ENCODE results near the gene SMG9. TPM values are rescaled to one million over a fixed set of nuclear protein-coding genes. Genes with fewer than 3 reads are reported as not detected.

SMG9 gene
- total and polyA plus RNA-seq, 2 donors from 2014 or later: 25.1 to 34.6 TPM

GRCh38 chr19:43692385-43692784 is 62.4 kb downstream of the SMG9 start:
- H3K27ac ChIP-seq (ENCODE audit: low read depth in 2 of 2, low read length in 2 of 2): no peak overlapping the region
- no peak for FAIRE-seq
- H3K9me3 ChIP-seq (ENCODE audit: control insufficient read depth in 2 of 3, insufficient read depth in 1 of 3, low read length in 3 of 3): peaks cover 0 to 21% (median 3%) of the 10 kb centered on the region in 3 donors
- no peaks in the 10 kb centered on the region for H3K4me1 ChIP-seq (ENCODE audit: control insufficient read depth in 2 of 3, insufficient read depth in 2 of 3, low read depth in 1 of 3, low read length in 3 of 3)
- H3K36me3 ChIP-seq (ENCODE audit: control insufficient read depth in 2 of 3, insufficient read depth in 3 of 3, low read length in 3 of 3): no peaks in the 10 kb centered on the region
- H3K9ac ChIP-seq (ENCODE audit: low read length in 3 of 3): no peak overlapping the region
- TF ChIP-seq, protein P1, sequence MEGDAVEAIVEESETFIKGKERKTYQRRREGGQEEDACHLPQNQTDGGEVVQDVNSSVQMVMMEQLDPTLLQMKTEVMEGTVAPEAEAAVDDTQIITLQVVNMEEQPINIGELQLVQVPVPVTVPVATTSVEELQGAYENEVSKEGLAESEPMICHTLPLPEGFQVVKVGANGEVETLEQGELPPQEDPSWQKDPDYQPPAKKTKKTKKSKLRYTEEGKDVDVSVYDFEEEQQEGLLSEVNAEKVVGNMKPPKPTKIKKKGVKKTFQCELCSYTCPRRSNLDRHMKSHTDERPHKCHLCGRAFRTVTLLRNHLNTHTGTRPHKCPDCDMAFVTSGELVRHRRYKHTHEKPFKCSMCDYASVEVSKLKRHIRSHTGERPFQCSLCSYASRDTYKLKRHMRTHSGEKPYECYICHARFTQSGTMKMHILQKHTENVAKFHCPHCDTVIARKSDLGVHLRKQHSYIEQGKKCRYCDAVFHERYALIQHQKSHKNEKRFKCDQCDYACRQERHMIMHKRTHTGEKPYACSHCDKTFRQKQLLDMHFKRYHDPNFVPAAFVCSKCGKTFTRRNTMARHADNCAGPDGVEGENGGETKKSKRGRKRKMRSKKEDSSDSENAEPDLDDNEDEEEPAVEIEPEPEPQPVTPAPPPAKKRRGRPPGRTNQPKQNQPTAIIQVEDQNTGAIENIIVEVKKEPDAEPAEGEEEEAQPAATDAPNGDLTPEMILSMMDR (IDR thresholded peaks at IDR 0.05; ENCODE audit: borderline replicate concordance, extremely low read depth, insufficient read depth): no peak
- H3K27me3 ChIP-seq (ENCODE audit: control insufficient read depth, insufficient read depth, low read length): no peaks in the 10 kb centered on the region
- intact Hi-C loops (cut with DNase I): no loop called here
- DNase-seq: no peak
- no peak overlapping the region for H3K4me3 ChIP-seq (ENCODE audit: low read length in 3 of 3)

GRCh38 chr19:43691755-43692154 is 63.0 kb downstream of the SMG9 start:
- no peaks in the 10 kb centered on the region for H3K27me3 ChIP-seq (ENCODE audit: control insufficient read depth, insufficient read depth, low read length)
- FAIRE-seq (no peak), DNase-seq (no peak)
- no peak overlapping the region for H3K27ac ChIP-seq (ENCODE audit: low read depth in 2 of 2, low read length in 2 of 2)
- intact Hi-C loops (cut with DNase I): no loop called here
- H3K36me3 ChIP-seq (ENCODE audit: control insufficient read depth in 2 of 3, insufficient read depth in 3 of 3, low read length in 3 of 3): no peaks in the 10 kb centered on the region
- no peak overlapping the region for H3K9ac ChIP-seq (ENCODE audit: low read length in 3 of 3)
- TF ChIP-seq, protein P1 (IDR thresholded peaks at IDR 0.05; ENCODE audit: borderline replicate concordance, extremely low read depth, insufficient read depth): no peak
- no peak overlapping the region for H3K4me3 ChIP-seq (ENCODE audit: low read length in 3 of 3)
- peaks cover 0 to 21% (median 3%) of the 10 kb centered on the region in 3 donors for H3K9me3 ChIP-seq (ENCODE audit: control insufficient read depth in 2 of 3, insufficient read depth in 1 of 3, low read length in 3 of 3)
- no peaks in the 10 kb centered on the region for H3K4me1 ChIP-seq (ENCODE audit: control insufficient read depth in 2 of 3, insufficient read depth in 2 of 3, low read depth in 1 of 3, low read length in 3 of 3)

DNA sequence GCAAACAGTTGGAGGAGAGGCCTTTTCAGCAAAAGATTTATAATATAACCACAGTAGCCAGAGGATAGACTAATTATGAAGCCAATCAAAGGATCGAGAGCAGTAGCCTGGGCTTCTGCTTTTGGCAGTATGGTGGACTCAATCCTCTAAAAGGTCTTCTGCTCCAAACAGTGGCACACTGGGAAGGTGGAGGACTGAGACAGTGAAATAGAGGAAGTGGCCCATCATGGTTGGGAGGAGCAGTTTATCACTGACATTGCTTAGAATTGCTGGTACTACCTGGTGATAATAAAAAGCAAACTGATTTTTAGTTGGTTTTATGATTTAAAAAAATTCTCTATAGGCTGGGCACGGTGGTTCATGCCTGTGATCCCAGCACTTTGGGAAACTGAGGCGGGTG is 63.9 kb downstream of the SMG9 start:
- H3K9me3 ChIP-seq (ENCODE audit: control insufficient read depth in 2 of 3, insufficient read depth in 1 of 3, low read length in 3 of 3): peaks cover 0 to 21% (median 3%) of the 10 kb centered on the region in 3 donors
- no peak for FAIRE-seq
- TF ChIP-seq, protein P1 (IDR thresholded peaks at IDR 0.05; ENCODE audit: borderline replicate concordance, extremely low read depth, insufficient read depth): no peak
- no peaks in the 10 kb centered on the region for H3K36me3 ChIP-seq (ENCODE audit: control insufficient read depth in 2 of 3, insufficient read depth in 3 of 3, low read length in 3 of 3)
- no peak for DNase-seq
- no peak overlapping the region for H3K4me3 ChIP-seq (ENCODE audit: low read length in 3 of 3)
- no peak overlapping the region for H3K9ac ChIP-seq (ENCODE audit: low read length in 3 of 3)
- no peaks in the 10 kb centered on the region for H3K27me3 ChIP-seq (ENCODE audit: control insufficient read depth, insufficient read depth, low read length)
- intact Hi-C loops (cut with DNase I): no loop called here
- H3K4me1 ChIP-seq (ENCODE audit: control insufficient read depth in 2 of 3, insufficient read depth in 2 of 3, low read depth in 1 of 3, low read length in 3 of 3): no peaks in the 10 kb centered on the region
- no peak overlapping the region for H3K27ac ChIP-seq (ENCODE audit: low read depth in 2 of 2, low read length in 2 of 2)

- Histone ChIP-seq H3K4me3 (ENCODE audit: low read length in 3 of 3) (no peak overlapping the region), H3K27me3 (ENCODE audit: control insufficient read depth, insufficient read depth, low read length) (no peaks in the 10 kb centered on the region), H3K36me3 (ENCODE audit: control insufficient read depth in 2 of 3, insufficient read depth in 3 of 3, low read length in 3 of 3) (no peaks in the 10 kb centered on the region), H3K4me1 (ENCODE audit: control insufficient read depth in 2 of 3, insufficient read depth in 2 of 3, low read depth in 1 of 3, low read length in 3 of 3) (no peaks in the 10 kb centered on the region), H3K9ac (ENCODE audit: low read length in 3 of 3) (no peak overlapping the region), H3K27ac (ENCODE audit: low read depth in 2 of 2, low read length in 2 of 2) (no peak overlapping the region), H3K9me3 (ENCODE audit: control insufficient read depth in 2 of 3, insufficient read depth in 1 of 3, low read length in 3 of 3) (peaks cover 0 to 21% (median 3%) of the 10 kb centered on the region in 3 donors)
- DNase-seq: no peak
- intact Hi-C loops (cut with DNase I): no loop called here
- TF ChIP-seq, protein P1 (IDR thresholded peaks at IDR 0.05; ENCODE audit: borderline replicate concordance, extremely low read depth, insufficient read depth): no peak
- FAIRE-seq: no peak
These were observed 64.3 kb downstream of the SMG9 start for GRCh38 chr19:43690444-43690843.
